Neural cell (in vitro differentiated cells): Measurements from ENCODE around the gene DRD2.

Source experiments
- CTCF ChIP-seq: fragments of 450-650 bp; IDR thresholded peaks from 2 replicates; pipeline ENCODE4 v1.5.1; 2014; ENCODE audit warnings: antibody characterized with exemption, mild to moderate bottlenecking, moderate library complexity; ENCODE audit not compliant: poor library complexity, severe bottlenecking
- EP300 ChIP-seq: fragments of 450-650 bp; conservative IDR thresholded peaks from 2 replicates; pipeline ENCODE4 v1.6.1; 2014; ENCODE audit warnings: antibody characterized with exemption, mild to moderate bottlenecking, moderate library complexity; ENCODE audit not compliant: poor library complexity, severe bottlenecking
- EZH2 ChIP-seq: fragments of 200-600, 300-800 bp; shearing (Covaris generic), sonication (generic); IDR thresholded peaks from 2 replicates; pipeline ENCODE4 v1.6.1; 2014; ENCODE audit warnings: antibody characterized with exemption, low read length, borderline replicate concordance, mild to moderate bottlenecking; ENCODE audit not compliant: insufficient read depth, poor library complexity, severe bottlenecking
- MXI1 ChIP-seq: fragments of 450-650 bp; conservative IDR thresholded peaks from 2 replicates; pipeline ENCODE4 v1.6.1; 2014; ENCODE audit warnings: antibody characterized with exemption, mild to moderate bottlenecking; ENCODE audit not compliant: poor library complexity, severe bottlenecking
- POLR2AphosphoS5 ChIP-seq: IDR thresholded peaks from 2 replicates; pipeline ENCODE4 v1.6.1; 2012
- RAD21 ChIP-seq: fragments of 450-650 bp; conservative IDR thresholded peaks from 2 replicates; pipeline ENCODE4 v1.6.1; 2014; ENCODE audit warnings: antibody characterized with exemption, mild to moderate bottlenecking, moderate library complexity
- SMC3 ChIP-seq: fragments of 450-650 bp; conservative IDR thresholded peaks from 2 replicates; pipeline ENCODE4 v1.6.1; 2014; ENCODE audit warnings: antibody characterized with exemption, mild to moderate bottlenecking, moderate library complexity; ENCODE audit not compliant: poor library complexity
- TAF1 ChIP-seq: IDR thresholded peaks from 2 replicates; pipeline ENCODE4 v1.6.1; 2012; ENCODE audit warnings: low read depth
- TF ChIP-seq, protein P1 (sequence below): IDR thresholded peaks from 2 replicates; pipeline ENCODE4 v1.6.1; 2012; ENCODE audit warnings: borderline replicate concordance

DNA sequence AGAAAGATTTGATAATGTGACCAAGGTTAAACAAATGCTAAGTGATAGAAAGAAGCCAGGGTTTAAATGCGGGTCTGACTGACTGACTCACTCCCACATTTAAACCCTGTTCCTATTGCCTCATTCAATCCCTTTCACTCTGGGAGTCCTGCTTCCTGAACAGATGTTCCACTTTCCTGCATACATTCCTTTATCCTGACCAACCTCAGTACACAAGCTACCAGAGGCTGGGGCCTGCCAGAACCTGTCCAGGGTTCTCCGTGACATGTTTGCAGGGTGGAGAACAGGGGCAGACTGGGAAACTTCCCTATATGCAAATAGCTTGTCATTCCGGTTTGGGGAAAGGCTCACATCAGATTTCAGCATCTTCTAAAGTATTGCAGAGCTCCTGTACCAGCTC, 90.6 kb downstream of the DRD2 start:
- TF ChIP-seq CTCF = no peak
- TF ChIP-seq MXI1 = no peak
- TF ChIP-seq POLR2AphosphoS5 = no peak
- no peak for TF ChIP-seq TAF1
- no peak for TF ChIP-seq EP300
- no peak for TF ChIP-seq EZH2
- no peak for TF ChIP-seq RAD21
- TF ChIP-seq, protein P1, sequence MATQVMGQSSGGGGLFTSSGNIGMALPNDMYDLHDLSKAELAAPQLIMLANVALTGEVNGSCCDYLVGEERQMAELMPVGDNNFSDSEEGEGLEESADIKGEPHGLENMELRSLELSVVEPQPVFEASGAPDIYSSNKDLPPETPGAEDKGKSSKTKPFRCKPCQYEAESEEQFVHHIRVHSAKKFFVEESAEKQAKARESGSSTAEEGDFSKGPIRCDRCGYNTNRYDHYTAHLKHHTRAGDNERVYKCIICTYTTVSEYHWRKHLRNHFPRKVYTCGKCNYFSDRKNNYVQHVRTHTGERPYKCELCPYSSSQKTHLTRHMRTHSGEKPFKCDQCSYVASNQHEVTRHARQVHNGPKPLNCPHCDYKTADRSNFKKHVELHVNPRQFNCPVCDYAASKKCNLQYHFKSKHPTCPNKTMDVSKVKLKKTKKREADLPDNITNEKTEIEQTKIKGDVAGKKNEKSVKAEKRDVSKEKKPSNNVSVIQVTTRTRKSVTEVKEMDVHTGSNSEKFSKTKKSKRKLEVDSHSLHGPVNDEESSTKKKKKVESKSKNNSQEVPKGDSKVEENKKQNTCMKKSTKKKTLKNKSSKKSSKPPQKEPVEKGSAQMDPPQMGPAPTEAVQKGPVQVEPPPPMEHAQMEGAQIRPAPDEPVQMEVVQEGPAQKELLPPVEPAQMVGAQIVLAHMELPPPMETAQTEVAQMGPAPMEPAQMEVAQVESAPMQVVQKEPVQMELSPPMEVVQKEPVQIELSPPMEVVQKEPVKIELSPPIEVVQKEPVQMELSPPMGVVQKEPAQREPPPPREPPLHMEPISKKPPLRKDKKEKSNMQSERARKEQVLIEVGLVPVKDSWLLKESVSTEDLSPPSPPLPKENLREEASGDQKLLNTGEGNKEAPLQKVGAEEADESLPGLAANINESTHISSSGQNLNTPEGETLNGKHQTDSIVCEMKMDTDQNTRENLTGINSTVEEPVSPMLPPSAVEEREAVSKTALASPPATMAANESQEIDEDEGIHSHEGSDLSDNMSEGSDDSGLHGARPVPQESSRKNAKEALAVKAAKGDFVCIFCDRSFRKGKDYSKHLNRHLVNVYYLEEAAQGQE = no peak
- TF ChIP-seq SMC3 = no peak
